ENCODE results near the gene RDX. TPM values are rescaled to one million over a fixed set of nuclear protein-coding genes. Genes with fewer than 3 reads are reported as not detected.
A peak's percentile ranks its signal among the peaks of the same experiment; 100 is the strongest.

The RDX gene
- total RNA-seq, 1 donor from 2014 or later: 225 TPM

- DNase-seq (ENCODE audit: low spot score): no peak
- peaks cover 7% of the 10 kb centered on the region for H3K27me3 Mint-ChIP-seq (ENCODE audit: unreplicated experiment)
- no peak overlapping the region for H3K4me3 Mint-ChIP-seq (ENCODE audit: unreplicated experiment)
- H3K9me3 Mint-ChIP-seq (ENCODE audit: unreplicated experiment): no peaks in the 10 kb centered on the region
- TF ChIP-seq CTCF (IDR thresholded peaks at IDR 0.05; ENCODE audit: unreplicated experiment): no peak
- H3K4me1 Mint-ChIP-seq (ENCODE audit: unreplicated experiment): peaks cover 15% of the 10 kb centered on the region
- H3K36me3 Mint-ChIP-seq (ENCODE audit: low read depth, unreplicated experiment): peaks cover 21% of the 10 kb centered on the region
- no peak overlapping the region for H3K27ac Mint-ChIP-seq (ENCODE audit: unreplicated experiment)
These were observed 33.0 kb upstream of the RDX start for GRCh38 chr11:110329445-110329844.

DNA sequence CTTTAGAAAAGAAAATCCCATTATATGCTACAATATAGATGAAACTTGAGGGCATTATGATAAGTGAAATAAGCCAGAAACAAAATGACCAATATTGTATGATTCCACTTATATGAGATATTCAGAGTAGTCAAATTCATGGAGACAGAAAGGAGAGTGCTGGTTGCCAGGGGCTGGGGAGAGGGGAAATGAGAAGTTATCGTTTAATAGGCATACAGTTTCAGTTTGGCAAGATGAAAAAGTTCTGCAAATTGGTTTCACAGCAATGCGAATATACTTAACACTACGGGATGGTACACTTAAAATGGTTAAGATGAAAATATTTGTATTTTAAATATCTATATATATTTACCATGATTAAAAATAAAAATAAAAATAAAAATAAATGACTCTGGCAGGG lies 31.1 kb upstream of the RDX start:
- Mint-ChIP-seq H3K27me3 (ENCODE audit: unreplicated experiment) (peaks cover 9% of the 10 kb centered on the region), H3K36me3 (ENCODE audit: low read depth, unreplicated experiment) (peaks cover 17% of the 10 kb centered on the region), H3K4me3 (ENCODE audit: unreplicated experiment) (no peak overlapping the region), H3K27ac (ENCODE audit: unreplicated experiment) (no peak overlapping the region), H3K9me3 (ENCODE audit: unreplicated experiment) (no peaks in the 10 kb centered on the region), H3K4me1 (ENCODE audit: unreplicated experiment) (peaks cover 17% of the 10 kb centered on the region)
- TF ChIP-seq CTCF (IDR thresholded peaks at IDR 0.05; ENCODE audit: unreplicated experiment): no peak
- DNase-seq (ENCODE audit: low spot score): no peak

DNA sequence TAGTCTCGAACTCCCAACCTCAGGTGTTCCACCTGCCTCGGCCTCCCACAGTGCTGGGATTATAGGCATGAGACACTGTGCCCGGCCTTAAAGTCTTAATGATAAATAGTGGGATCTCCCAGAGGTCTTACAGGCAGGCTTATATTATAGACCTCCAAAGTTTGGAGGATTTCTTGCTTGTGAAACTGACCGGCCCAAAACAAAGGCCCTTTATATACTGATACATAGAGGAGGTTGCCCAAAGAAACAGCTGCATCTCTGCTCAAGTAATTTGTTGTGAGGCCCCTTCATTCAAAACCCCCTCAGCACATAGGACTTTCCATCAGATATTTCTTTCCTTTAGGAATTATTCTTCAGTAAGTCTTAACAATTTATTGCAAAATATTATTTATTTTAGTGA lies 27.4 kb upstream of the RDX start:
- no peaks in the 10 kb centered on the region for H3K9me3 Mint-ChIP-seq (ENCODE audit: unreplicated experiment)
- H3K27ac Mint-ChIP-seq (ENCODE audit: unreplicated experiment): no peak overlapping the region
- H3K36me3 Mint-ChIP-seq (ENCODE audit: low read depth, unreplicated experiment): peaks cover 7% of the 10 kb centered on the region
- no peak for DNase-seq (ENCODE audit: low spot score)
- H3K4me1 Mint-ChIP-seq (ENCODE audit: unreplicated experiment): peaks cover 32% of the 10 kb centered on the region
- H3K27me3 Mint-ChIP-seq (ENCODE audit: unreplicated experiment): peaks cover 8% of the 10 kb centered on the region
- TF ChIP-seq CTCF (IDR thresholded peaks at IDR 0.05; ENCODE audit: unreplicated experiment): no peak
- no peak overlapping the region for H3K4me3 Mint-ChIP-seq (ENCODE audit: unreplicated experiment)

GRCh38 chr11:110319501-110319900 lies 23.1 kb upstream of the RDX start:
- Mint-ChIP-seq H3K9me3 (ENCODE audit: unreplicated experiment) (no peaks in the 10 kb centered on the region), H3K27me3 (ENCODE audit: unreplicated experiment) (peaks cover 2% of the 10 kb centered on the region), H3K4me3 (ENCODE audit: unreplicated experiment) (no peak overlapping the region), H3K4me1 (ENCODE audit: unreplicated experiment) (peaks cover 39% of the 10 kb centered on the region), H3K36me3 (ENCODE audit: low read depth, unreplicated experiment) (no peaks in the 10 kb centered on the region), H3K27ac (ENCODE audit: unreplicated experiment) (peak overlapping the region; percentile 93)
- DNase-seq (ENCODE audit: low spot score): no peak
- no peak for TF ChIP-seq CTCF (IDR thresholded peaks at IDR 0.05; ENCODE audit: unreplicated experiment)

DNA sequence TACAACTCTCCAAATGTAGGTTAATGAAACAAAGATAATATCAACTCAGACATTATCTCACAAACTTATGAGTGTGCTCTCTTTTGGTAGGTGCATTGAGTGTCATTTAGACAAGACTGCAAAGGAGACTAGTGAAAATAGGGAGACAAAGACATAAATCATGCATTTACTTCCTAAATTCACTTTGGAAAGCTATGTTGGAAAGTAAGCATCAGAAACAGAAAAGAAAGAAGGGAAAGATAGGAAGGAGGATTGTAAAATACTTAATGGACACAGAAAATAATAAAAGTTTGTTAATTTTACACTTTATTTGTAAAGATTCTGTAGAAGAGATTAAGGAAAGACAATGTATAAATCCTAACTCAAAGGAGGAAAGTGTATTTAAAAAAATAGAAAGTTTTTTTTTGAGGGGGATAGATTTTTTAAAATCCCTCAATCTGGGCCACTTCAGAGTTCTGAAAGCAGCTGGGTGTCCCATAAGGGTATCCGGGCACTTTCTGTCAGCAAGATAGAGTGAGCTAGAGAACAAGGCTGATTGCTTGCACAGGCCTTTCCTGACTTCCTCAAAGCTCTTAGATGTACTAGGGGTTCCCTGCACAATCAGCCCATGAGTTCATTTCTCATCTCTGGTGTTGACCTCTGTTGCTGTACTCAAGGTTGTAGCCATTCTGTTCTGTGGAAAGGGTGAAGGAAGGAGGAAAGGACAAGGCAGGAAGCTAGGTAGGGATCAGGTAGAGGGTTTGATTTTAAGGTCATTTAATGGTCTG lies 22.4 kb upstream of the RDX start:
- TF ChIP-seq CTCF (IDR thresholded peaks at IDR 0.05; ENCODE audit: unreplicated experiment): no peak
- Mint-ChIP-seq H3K27ac (ENCODE audit: unreplicated experiment) (peak overlapping the region; percentile 91), H3K4me1 (ENCODE audit: unreplicated experiment) (peaks cover 36% of the 10 kb centered on the region), H3K27me3 (ENCODE audit: unreplicated experiment) (no peaks in the 10 kb centered on the region), H3K36me3 (ENCODE audit: low read depth, unreplicated experiment) (no peaks in the 10 kb centered on the region), H3K9me3 (ENCODE audit: unreplicated experiment) (no peaks in the 10 kb centered on the region), H3K4me3 (ENCODE audit: unreplicated experiment) (no peak overlapping the region)
- DNase-seq (ENCODE audit: low spot score): no peak

All from endothelial cell (in vitro differentiated cells).